Peyer's patch (tissue), 4 donors: Measurements from ENCODE around the gene GRIP1. TPM values are rescaled to one million over a fixed set of nuclear protein-coding genes. Genes with fewer than 3 reads are reported as not detected.

ENCODE experiments used
- DNase-seq, 3 donors: peaks; one replicate each; pipeline ENCODE4 v3.0.0-alpha.2; 2017 to 2019
- H3K27ac ChIP-seq, 4 donors: fragments of 200-600 bp; sonication (generic); one replicate each; pipeline ENCODE4 v1.5.1; 2016 to 2019
- H3K27me3 ChIP-seq, 2 donors: fragments of 200-600 bp; sonication (generic); one replicate each; pipeline ENCODE4 v1.5.1; 2019
- H3K36me3 ChIP-seq, 3 donors: fragments of 200-600 bp; sonication (generic); one replicate each; pipeline ENCODE4 v1.5.1; 2016 to 2019
- H3K4me1 ChIP-seq, 4 donors: fragments of 200-600 bp; sonication (generic); one replicate each; pipeline ENCODE4 v1.5.1; 2016 to 2019
- H3K4me3 ChIP-seq, 4 donors: fragments of 200-600 bp; sonication (generic); 1 replicate in 3 of 4; 2 replicates in 1 of 4; pipeline ENCODE4 v1.5.1; 2016 to 2019; ENCODE audit warnings: mild to moderate bottlenecking in 1 of 4
- H3K9me3 ChIP-seq, 4 donors: fragments of 200-600 bp; sonication (generic); one replicate each; pipeline ENCODE4 v1.5.1; 2016 to 2019; ENCODE audit warnings: mild to moderate bottlenecking in 1 of 4
- CTCF ChIP-seq, 6 experiments: fragments of 450-650 bp in 4 of 6; fragments of 200-600 bp in 2 of 6; sonication (generic) in 1 of 6; IDR thresholded peaks; one replicate each; pipeline ENCODE4 v1.5.1; 2017 to 2019; ENCODE audit warnings: antibody characterized with exemption in 6 of 6, mild to moderate bottlenecking in 3 of 6, moderate library complexity in 1 of 6
- POLR2A ChIP-seq, 2 donors: fragments of 450-650 bp; IDR thresholded peaks; one replicate each; pipeline ENCODE4 v1.5.1; 2017; ENCODE audit warnings: antibody characterized with exemption in 2 of 2, mild to moderate bottlenecking in 2 of 2, moderate library complexity in 2 of 2
- total RNA-seq, 4 donors: library from RNA; depleted of rRNA; stranded (reverse); fragments of >200 nt; gene quantifications; one replicate each; pipeline ENCODE4 v1.1.0, GENCODE V29; 2016

Gene GRIP1
- total RNA-seq, 4 donors from 2014 or later = 0.66 to 5.2 (median 1.4) TPM

- H3K9me3 ChIP-seq = no peaks in the 10 kb centered on the region
- no peak for DNase-seq
- H3K4me3 ChIP-seq = no peak overlapping the region
- H3K36me3 ChIP-seq = no peaks in the 10 kb centered on the region
- no peak for TF ChIP-seq POLR2A (IDR thresholded peaks at IDR 0.05)
- no peak for TF ChIP-seq CTCF (IDR thresholded peaks at IDR 0.05)
- no peaks in the 10 kb centered on the region for H3K27me3 ChIP-seq
- no peak overlapping the region for H3K27ac ChIP-seq
- H3K4me1 ChIP-seq = no peaks in the 10 kb centered on the region
Measured at GRCh38 chr12:66653796-66654195, 25.1 kb downstream of the GRIP1 start.

- Histone ChIP-seq H3K4me3 (no peak overlapping the region), H3K27ac (no peak overlapping the region), H3K36me3 (no peaks in the 10 kb centered on the region), H3K27me3 (no peaks in the 10 kb centered on the region), H3K4me1 (no peaks in the 10 kb centered on the region), H3K9me3 (no peaks in the 10 kb centered on the region)
- TF ChIP-seq POLR2A (IDR thresholded peaks at IDR 0.05) (no peak), CTCF (IDR thresholded peaks at IDR 0.05) (no peak)
- no peak for DNase-seq
Measured at GRCh38 chr12:66648033-66648735, 30.7 kb downstream of the GRIP1 start.

GRCh38 chr12:66647034-66647691 lies 31.7 kb downstream of the GRIP1 start:
- Histone ChIP-seq H3K27ac (no peak overlapping the region), H3K9me3 (no peaks in the 10 kb centered on the region), H3K4me3 (no peak overlapping the region), H3K27me3 (no peaks in the 10 kb centered on the region), H3K36me3 (no peaks in the 10 kb centered on the region), H3K4me1 (no peaks in the 10 kb centered on the region)
- no peak for DNase-seq
- TF ChIP-seq POLR2A (IDR thresholded peaks at IDR 0.05) = no peak
- TF ChIP-seq CTCF (IDR thresholded peaks at IDR 0.05) = no peak

- no peak for DNase-seq
- H3K4me3 ChIP-seq = no peak overlapping the region
- H3K4me1 ChIP-seq = no peaks in the 10 kb centered on the region
- no peaks in the 10 kb centered on the region for H3K9me3 ChIP-seq
- TF ChIP-seq CTCF (IDR thresholded peaks at IDR 0.05) (no peak), POLR2A (IDR thresholded peaks at IDR 0.05) (no peak)
- no peaks in the 10 kb centered on the region for H3K36me3 ChIP-seq
- no peak overlapping the region for H3K27ac ChIP-seq
- no peaks in the 10 kb centered on the region for H3K27me3 ChIP-seq
Measured at GRCh38 chr12:66644151-66644550, 34.7 kb downstream of the GRIP1 start.

- Histone ChIP-seq H3K4me1 (no peaks in the 10 kb centered on the region), H3K27me3 (no peaks in the 10 kb centered on the region), H3K27ac (no peak overlapping the region), H3K36me3 (no peaks in the 10 kb centered on the region), H3K9me3 (no peaks in the 10 kb centered on the region), H3K4me3 (no peak overlapping the region)
- no peak for TF ChIP-seq CTCF (IDR thresholded peaks at IDR 0.05)
- TF ChIP-seq POLR2A (IDR thresholded peaks at IDR 0.05) = no peak
- no peak for DNase-seq
Measured at GRCh38 chr12:66640691-66641460, 38.0 kb downstream of the GRIP1 start.
